Stomach (tissue), 9 donors: ENCODE results near the gene TMCC2. TPM values are rescaled to one million over a fixed set of nuclear protein-coding genes. Genes with fewer than 3 reads are reported as not detected.

Experiments used
- DNase-seq, 2 donors: peaks; one replicate each; pipeline versions ENCODE4 v3.0.0 to v3.0.0-alpha.2; 2013 to 2019
- H3K27ac ChIP-seq, 5 donors: fragments of 200-600 bp in 4 of 5; sonication (generic) in 4 of 5; one replicate each; pipeline ENCODE4 v1.5.1; 2013 to 2019; ENCODE audit warnings: mild to moderate bottlenecking in 1 of 5, moderate library complexity in 1 of 5
- H3K27me3 ChIP-seq, 3 donors: fragments of 200-600 bp; sonication (generic); one replicate each; pipeline ENCODE4 v1.5.1; 2017 to 2019; ENCODE audit warnings: mixed run types in 1 of 3
- H3K36me3 ChIP-seq, 4 donors: fragments of 200-600 bp; sonication (generic); 1 replicate in 3 of 4; 2 replicates in 1 of 4; pipeline ENCODE4 v1.5.1; 2016 to 2019
- H3K4me1 ChIP-seq, 4 donors: fragments of 200-600 bp; sonication (generic); one replicate each; pipeline ENCODE4 v1.5.1; 2016 to 2019
- H3K4me3 ChIP-seq, 4 donors: fragments of 200-600 bp; sonication (generic) in 3 of 4; one replicate each; pipeline ENCODE4 v1.5.1; 2016 to 2019; ENCODE audit warnings: mild to moderate bottlenecking in 1 of 4
- H3K9me3 ChIP-seq, 4 donors: fragments of 200-600 bp; sonication (generic); one replicate each; pipeline ENCODE4 v1.5.1; 2016 to 2019
- EP300 ChIP-seq: sonication (generic); formaldehyde crosslinking; IDR thresholded peaks from one replicate; pipeline ENCODE4 v1.6.1; 2017; ENCODE audit warnings: antibody characterized with exemption
- POLR2A ChIP-seq, 4 donors: fragments of 450-650 bp; IDR thresholded peaks; one replicate each; pipeline ENCODE4 v1.6.1; 2016; ENCODE audit warnings: antibody characterized with exemption in 4 of 4, control low read depth in 2 of 4, mild to moderate bottlenecking in 1 of 4, moderate library complexity in 1 of 4
- POLR2AphosphoS5 ChIP-seq, 3 donors: sonication (generic); formaldehyde crosslinking; IDR thresholded peaks; one replicate each; pipeline ENCODE4 v1.6.1; 2016; ENCODE audit warnings: antibody characterized with exemption in 3 of 3
- WGBS, 5 donors: extraction: QIAGEN DNeasy Blood & Tissue Kit in 3 of 5; methylation state at CpG; one replicate each; pipeline versions ENCODE4 v1.1.5 to v1.1.7; 2013 to 2018; 5-methylcytosine and 5-hydroxymethylcytosine counted together
- intact Hi-C: fragments of 100-400 bp; cut with DNase I; formaldehyde crosslinking; loops from one replicate; pipeline ENCODE4 v1.15.1; 2023; ENCODE audit warnings: low total_unique reads
- polyA plus RNA-seq, 3 donors: library from polyadenylated mRNA; stranded (reverse); fragments of 200-250 nt; gene quantifications; one replicate each; pipeline ENCODE4 v1.2.3, GENCODE V29; 2013
- total RNA-seq, 5 donors: library from RNA; depleted of rRNA; stranded (reverse); fragments of >200 nt; gene quantifications; one replicate each; pipeline versions ENCODE4 v1.1.0 to v1.2.3, GENCODE V29; 2014 to 2016
- TF ChIP-seq, protein P1 (sequence below), 7 experiments: fragments of 450-650 bp in 4 of 7; fragments of 200-600 bp in 3 of 7; sonication (generic) in 3 of 7; IDR thresholded peaks; one replicate each; pipeline ENCODE4 v1.5.1; 2016 to 2019; ENCODE audit warnings: antibody characterized with exemption in 7 of 7, control low read depth in 2 of 7, mild to moderate bottlenecking in 1 of 7
- donor health status: healthy with polysubstance abuse.
- donor health status: Bipolar disorder and iron deficiency.
- donor health status: healthy.

The TMCC2 gene
- total and polyA plus RNA-seq, 8 donors, result 0.45 to 3.1 (median 1.5) TPM; not detected in 2

DNA sequence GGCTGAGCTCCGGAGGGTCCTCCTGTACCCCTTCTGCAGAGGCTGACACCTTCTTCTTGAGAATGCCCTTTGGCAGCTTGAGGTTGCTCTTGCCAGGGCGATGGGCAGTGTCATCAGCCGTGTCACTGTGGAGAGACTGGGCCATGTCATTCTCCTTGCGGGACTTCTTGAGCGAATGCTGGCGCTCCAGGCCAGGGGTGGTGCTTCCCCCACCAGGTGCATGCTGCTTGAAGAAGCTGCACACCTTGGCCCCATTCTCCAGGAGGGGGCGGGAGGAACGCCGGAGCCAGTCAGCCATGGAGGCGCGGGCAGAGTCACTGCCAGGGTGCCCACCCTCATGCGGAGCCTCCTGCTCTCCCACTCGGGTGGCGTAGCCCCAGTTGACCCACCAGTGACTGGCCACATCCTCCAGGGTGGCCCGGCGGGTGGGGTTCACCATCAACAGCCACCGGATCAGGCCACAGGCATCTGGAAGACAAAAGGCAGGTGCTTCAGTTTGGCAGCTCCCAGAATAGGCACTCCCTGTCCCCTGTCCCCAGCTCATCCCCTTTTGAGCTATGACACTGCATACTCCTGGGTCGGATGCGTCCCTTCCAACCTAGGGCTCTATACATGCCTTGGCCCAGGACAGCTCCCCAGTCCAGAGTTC lies 76.4 kb downstream of the TMCC2 start:
- no peak for DNase-seq
- Histone ChIP-seq H3K4me3 (no peak overlapping the region), H3K9me3 (no peaks in the 10 kb centered on the region), H3K4me1 (peaks cover 11 to 19% (median 13%) of the 10 kb centered on the region in 4 donors), H3K27ac (no peak overlapping the region), H3K36me3 (peaks cover 44 to 72% (median 64%) of the 10 kb centered on the region in 4 donors), H3K27me3 (no peaks in the 10 kb centered on the region)
- TF ChIP-seq POLR2A (IDR thresholded peaks at IDR 0.05), result no peak
- no peak for TF ChIP-seq EP300
- TF ChIP-seq, protein P1, sequence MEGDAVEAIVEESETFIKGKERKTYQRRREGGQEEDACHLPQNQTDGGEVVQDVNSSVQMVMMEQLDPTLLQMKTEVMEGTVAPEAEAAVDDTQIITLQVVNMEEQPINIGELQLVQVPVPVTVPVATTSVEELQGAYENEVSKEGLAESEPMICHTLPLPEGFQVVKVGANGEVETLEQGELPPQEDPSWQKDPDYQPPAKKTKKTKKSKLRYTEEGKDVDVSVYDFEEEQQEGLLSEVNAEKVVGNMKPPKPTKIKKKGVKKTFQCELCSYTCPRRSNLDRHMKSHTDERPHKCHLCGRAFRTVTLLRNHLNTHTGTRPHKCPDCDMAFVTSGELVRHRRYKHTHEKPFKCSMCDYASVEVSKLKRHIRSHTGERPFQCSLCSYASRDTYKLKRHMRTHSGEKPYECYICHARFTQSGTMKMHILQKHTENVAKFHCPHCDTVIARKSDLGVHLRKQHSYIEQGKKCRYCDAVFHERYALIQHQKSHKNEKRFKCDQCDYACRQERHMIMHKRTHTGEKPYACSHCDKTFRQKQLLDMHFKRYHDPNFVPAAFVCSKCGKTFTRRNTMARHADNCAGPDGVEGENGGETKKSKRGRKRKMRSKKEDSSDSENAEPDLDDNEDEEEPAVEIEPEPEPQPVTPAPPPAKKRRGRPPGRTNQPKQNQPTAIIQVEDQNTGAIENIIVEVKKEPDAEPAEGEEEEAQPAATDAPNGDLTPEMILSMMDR (IDR thresholded peaks at IDR 0.05), result no peak
- no peak for TF ChIP-seq POLR2AphosphoS5 (IDR thresholded peaks at IDR 0.05)
- intact Hi-C loops, result no loop called here
- 92 to 96% (median 95%) methylated on average over 19 of the region's 19 CpGs for WGBS, 5 donors

DNA sequence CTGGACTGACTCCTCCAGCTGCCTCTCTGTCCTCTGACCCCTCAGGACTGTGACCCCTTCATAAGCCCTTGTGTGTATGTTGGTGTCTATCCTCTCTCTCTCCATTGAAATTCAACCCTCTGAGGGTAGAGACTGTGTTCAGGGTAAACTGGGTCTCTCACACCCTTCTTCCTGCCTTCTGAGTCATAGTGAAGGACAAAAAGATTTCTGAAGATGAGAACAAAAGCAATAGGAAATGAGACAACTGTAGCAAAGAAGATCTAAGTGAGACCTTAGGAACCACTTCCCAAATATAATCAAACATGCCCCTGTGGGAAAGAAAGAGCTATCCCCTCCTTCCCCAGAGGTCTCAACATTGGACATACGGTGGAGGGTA lies 76.9 kb downstream of the TMCC2 start:
- Histone ChIP-seq H3K27ac (no peak overlapping the region), H3K36me3 (peaks cover 44 to 78% (median 70%) of the 10 kb centered on the region in 4 donors), H3K4me1 (peaks cover 11 to 19% (median 13%) of the 10 kb centered on the region in 4 donors), H3K9me3 (no peaks in the 10 kb centered on the region), H3K4me3 (no peak overlapping the region), H3K27me3 (no peaks in the 10 kb centered on the region)
- TF ChIP-seq POLR2A (IDR thresholded peaks at IDR 0.05) (no peak), POLR2AphosphoS5 (IDR thresholded peaks at IDR 0.05) (no peak)
- TF ChIP-seq, protein P1 (IDR thresholded peaks at IDR 0.05), result no peak
- WGBS, 5 donors, result 85 to 100% (median 100%) methylated on average over 1 of the region's 1 CpG
- intact Hi-C loops, result no loop called here
- DNase-seq, result no peak

DNA sequence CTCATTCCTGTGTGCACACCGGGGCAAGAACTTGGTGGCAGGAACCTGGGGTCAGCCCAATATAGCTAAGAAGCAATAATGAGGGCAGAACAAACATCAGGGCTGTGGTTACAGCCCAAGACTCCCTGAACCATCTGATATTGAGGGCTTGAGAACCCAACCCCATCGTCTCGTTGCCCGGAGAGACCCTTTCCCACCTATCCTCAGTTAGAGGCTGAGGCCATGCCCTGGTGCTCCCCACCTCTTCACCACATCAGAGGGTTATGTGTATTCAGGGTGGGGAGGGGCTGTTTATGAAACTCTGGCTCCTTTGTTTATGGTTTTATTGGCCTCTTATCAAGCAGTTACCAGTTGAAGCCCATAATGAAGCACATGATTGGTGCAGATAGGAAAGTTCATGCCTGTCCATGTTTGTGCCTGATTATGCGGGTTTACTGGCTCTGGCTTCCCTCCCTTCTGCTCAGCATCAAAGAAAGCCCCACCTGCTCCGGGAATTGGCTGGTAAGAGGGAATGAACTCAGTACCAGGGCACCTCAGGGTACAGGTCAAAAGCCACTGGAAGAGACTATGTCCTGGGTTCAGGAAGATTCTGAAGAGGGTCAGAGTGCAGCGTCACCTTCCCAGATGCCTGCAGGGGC lies 79.3 kb downstream of the TMCC2 start:
- Histone ChIP-seq H3K36me3 (peaks cover 48 to 98% (median 89%) of the 10 kb centered on the region in 4 donors), H3K27me3 (no peaks in the 10 kb centered on the region), H3K9me3 (no peaks in the 10 kb centered on the region), H3K4me3 (no peak overlapping the region), H3K4me1 (peaks cover 0 to 6% (median 3%) of the 10 kb centered on the region in 4 donors), H3K27ac (no peak overlapping the region)
- WGBS, 5 donors, result 73 to 87% (median 86%) methylated on average over 7 of the region's 7 CpGs
- no peak for TF ChIP-seq POLR2A (IDR thresholded peaks at IDR 0.05)
- intact Hi-C loops, result no loop called here
- DNase-seq, result no peak

DNA sequence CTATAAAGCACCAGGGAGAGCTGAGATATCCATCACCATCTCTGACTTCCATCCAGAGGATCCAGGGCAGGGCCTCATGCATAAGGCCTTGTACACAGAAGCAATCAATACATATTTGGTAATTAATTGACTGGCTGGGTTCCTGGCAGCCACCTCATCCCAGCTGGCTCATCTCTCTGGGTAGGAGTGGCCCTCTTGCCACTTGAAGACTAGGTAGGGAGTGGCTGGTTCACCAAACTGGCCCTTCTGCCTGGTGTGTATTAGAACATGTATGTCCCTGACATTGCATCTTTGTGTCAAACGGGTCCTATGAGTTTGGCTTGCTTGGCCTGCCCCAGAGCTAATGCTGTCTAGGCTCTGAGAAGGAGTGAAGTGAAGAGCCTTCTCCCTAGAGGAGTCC lies 82.0 kb downstream of the TMCC2 start:
- no peaks in the 10 kb centered on the region for H3K9me3 ChIP-seq
- H3K27me3 ChIP-seq, result no peaks in the 10 kb centered on the region
- peaks cover 14 to 26% (median 16%) of the 10 kb centered on the region in 4 donors for H3K4me1 ChIP-seq
- DNase-seq, result no peak
- H3K27ac ChIP-seq, result no peak overlapping the region
- H3K4me3 ChIP-seq, result no peak overlapping the region
- TF ChIP-seq POLR2A (IDR thresholded peaks at IDR 0.05), result no peak
- no peak for TF ChIP-seq POLR2AphosphoS5 (IDR thresholded peaks at IDR 0.05)
- 45 to 79% (median 75%) methylated on average over 1 of the region's 1 CpG for WGBS, 5 donors
- intact Hi-C loops, result no loop called here
- peaks cover 27 to 71% (median 67%) of the 10 kb centered on the region in 4 donors for H3K36me3 ChIP-seq

DNA sequence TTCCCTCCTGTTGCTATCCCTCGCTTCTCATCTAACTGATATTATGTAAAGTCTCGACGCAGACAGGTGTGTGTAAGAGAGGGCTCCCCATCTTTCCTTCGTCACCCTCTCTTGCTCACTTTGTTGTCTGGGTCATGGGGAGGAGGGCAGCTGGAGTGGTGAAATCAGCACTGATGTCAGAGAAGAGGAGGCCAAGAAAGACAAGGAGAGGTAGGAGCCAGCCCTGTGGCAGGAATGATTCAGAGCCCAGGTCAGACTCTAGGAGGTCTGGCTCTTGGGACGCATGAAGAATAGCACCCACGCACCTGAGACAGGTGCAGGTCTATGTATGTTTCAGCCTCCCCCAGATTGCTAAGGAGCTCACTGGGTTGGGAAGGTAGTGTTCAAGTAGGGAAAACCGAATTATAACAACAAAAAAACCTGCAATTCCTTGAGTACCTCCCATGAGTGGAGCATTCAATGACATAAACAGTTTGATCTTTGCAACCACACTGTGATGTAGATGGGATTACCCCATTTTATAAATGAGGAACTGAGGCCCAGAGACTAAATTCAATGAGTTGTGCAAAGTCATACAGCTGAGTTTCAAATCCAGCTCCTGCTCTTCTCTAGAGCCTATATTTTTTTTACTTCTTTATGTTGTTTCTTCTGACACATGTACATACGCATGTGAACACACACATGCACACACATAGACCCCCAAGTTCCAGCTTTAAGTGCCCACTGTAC lies 83.4 kb downstream of the TMCC2 start:
- H3K4me1 ChIP-seq, result peaks cover 26 to 40% (median 27%) of the 10 kb centered on the region in 4 donors

More for the DNA sequence above, 83.4 kb downstream of the TMCC2 start:
- H3K27me3 ChIP-seq, result no peaks in the 10 kb centered on the region
- peak overlapping the region in 2 of 5 donors; percentile 19 to 46 for H3K27ac ChIP-seq
- DNase-seq, result no peak
- no peaks in the 10 kb centered on the region for H3K9me3 ChIP-seq
- intact Hi-C loops, result no loop called here
- peaks cover 19 to 57% (median 53%) of the 10 kb centered on the region in 4 donors for H3K36me3 ChIP-seq
- TF ChIP-seq, protein P1 (IDR thresholded peaks at IDR 0.05), result no peak
- TF ChIP-seq EP300 (no peak), POLR2A (IDR thresholded peaks at IDR 0.05) (no peak), POLR2AphosphoS5 (IDR thresholded peaks at IDR 0.05) (no peak)
- no peak overlapping the region for H3K4me3 ChIP-seq
- WGBS, 5 donors, result 91 to 97% (median 93%) methylated on average over 8 of the region's 8 CpGs
